H1 (cell line): Measurements from ENCODE around the gene CUTA. TPM values are rescaled to one million over a fixed set of nuclear protein-coding genes. Genes with fewer than 3 reads are reported as not detected.

Source experiments
- CTCF ChIA-PET: fragments of 300-600 bp; sonication (Branson Sonifier 250); formaldehyde crosslinking; loops from one replicate; lab custom pipeline; 2021; ENCODE audit not compliant: partially characterized antibody; lab: Charles Lee
- POLR2A ChIA-PET: fragments of 300-600 bp; sonication (Branson Sonifier 250); formaldehyde crosslinking; loops from one replicate; lab custom pipeline; 2021; ENCODE audit warnings: inconsistent platforms; ENCODE audit not compliant: partially characterized antibody; lab: Charles Lee
- DNase-seq, 2 experiments: peaks; one replicate each; pipeline versions ENCODE4 v3.0.0 to v3.0.0-alpha.2; 2010 to 2022; ENCODE audit warnings: low spot score in 2 of 2, low read depth in 1 of 2, mixed read lengths in 1 of 2
- FAIRE-seq: peaks from 2 replicates; lab custom pipeline; 2011; peaks lifted over from hg19 to GRCh38; lab: Jason Lieb, UNC
- H2AFZ ChIP-seq: 2 replicates; pipeline ENCODE4 v1.8.1; 2012; ENCODE audit warnings: low read length, inconsistent platforms
- H2AK5ac ChIP-seq: 2 replicates; pipeline ENCODE4 v1.6.1; 2013; ENCODE audit warnings: low read depth, low read length
- H2BK120ac ChIP-seq: replicated peaks from 2 replicates; pipeline ENCODE3; 2013; ENCODE audit warnings: low read depth, low read length, inconsistent platforms
- H2BK12ac ChIP-seq: 2 replicates; pipeline ENCODE4 v1.6.1; 2013; ENCODE audit warnings: low read depth, low read length
- H2BK15ac ChIP-seq: 2 replicates; pipeline ENCODE4 v1.6.1; 2013; ENCODE audit warnings: low read length
- H2BK20ac ChIP-seq: 2 replicates; pipeline ENCODE4 v1.6.1; 2013; ENCODE audit warnings: low read length
- H2BK5ac ChIP-seq: 2 replicates; pipeline ENCODE4 v1.6.1; 2013; ENCODE audit warnings: low read depth, low read length
- H3K14ac ChIP-seq: 2 replicates; pipeline ENCODE4 v1.6.1; 2013; ENCODE audit warnings: inconsistent platforms; ENCODE audit not compliant: insufficient read length
- H3K18ac ChIP-seq: 2 replicates; pipeline ENCODE4 v1.6.1; 2013; ENCODE audit warnings: low read length; ENCODE audit errors: extremely low read depth
- H3K23ac ChIP-seq: 2 replicates; pipeline ENCODE4 v1.6.1; 2013; ENCODE audit warnings: inconsistent platforms; ENCODE audit not compliant: insufficient read length
- H3K23me2 ChIP-seq: 2 replicates; pipeline ENCODE4 v1.6.1; 2013; ENCODE audit warnings: low read depth, low read length
- H3K27ac ChIP-seq: 2 replicates; pipeline ENCODE4 v1.6.1; 2011; ENCODE audit warnings: low read depth, low read length, inconsistent platforms
- H3K27me3 ChIP-seq, 4 experiments: replicated peaks in 1 of 4; 1 replicate in 1 of 4; 2 replicates in 3 of 4; pipeline versions ENCODE4 v1.6.1 to v1.8.1; 2011 to 2013; ENCODE audit warnings: low read length in 3 of 4, mild to moderate bottlenecking in 3 of 4, inconsistent platforms in 2 of 4, mixed read lengths in 2 of 4, moderate library complexity in 1 of 4; ENCODE audit not compliant: control insufficient read depth in 3 of 4, insufficient read depth in 3 of 4; ENCODE audit errors: extremely low read depth in 1 of 4
- H3K36me3 ChIP-seq, 4 experiments: 2 replicates each; pipeline versions ENCODE4 v1.6.1 to v1.8.1; 2011 to 2013; ENCODE audit warnings: mild to moderate bottlenecking in 4 of 4, low read length in 3 of 4, moderate library complexity in 2 of 4, control low read depth in 1 of 4, inconsistent platforms in 1 of 4; ENCODE audit not compliant: insufficient read depth in 4 of 4, control insufficient read depth in 2 of 4
- H3K4ac ChIP-seq: replicated peaks from 2 replicates; pipeline ENCODE3; 2013; ENCODE audit warnings: low read length, low read depth, mixed read lengths, inconsistent platforms; ENCODE audit not compliant: insufficient read length
- H3K4me1 ChIP-seq, 4 experiments: replicated peaks in 1 of 4; 1 replicate in 1 of 4; 2 replicates in 3 of 4; pipeline versions ENCODE4 v1.6.1 to v1.8.1; 2011 to 2013; ENCODE audit warnings: low read length in 3 of 4, inconsistent platforms in 2 of 4, mixed read lengths in 1 of 4; ENCODE audit not compliant: insufficient read depth in 4 of 4, control insufficient read depth in 3 of 4
- H3K4me2 ChIP-seq, 2 experiments: 2 replicates each; pipeline versions ENCODE4 v1.6.1 to v1.8.1; 2011 to 2013; ENCODE audit warnings: low read depth in 2 of 2, low read length in 2 of 2, control low read depth in 1 of 2, inconsistent platforms in 1 of 2, mild to moderate bottlenecking in 1 of 2; ENCODE audit not compliant: insufficient read depth in 1 of 2
- H3K4me3 ChIP-seq, 4 experiments: fragments of 200-600, 300-600 bp in 1 of 4; sonication (generic), shearing (Covaris generic), sonication (Bioruptor Twin) in 1 of 4; 2 replicates each; pipeline versions ENCODE4 v1.5.1 to v1.8.1; 2011 to 2016; ENCODE audit warnings: low read length in 4 of 4, low read depth in 3 of 4, control low read depth in 2 of 4, inconsistent platforms in 2 of 4, mild to moderate bottlenecking in 2 of 4, mixed read lengths in 1 of 4, moderate library complexity in 1 of 4; ENCODE audit not compliant: insufficient read depth in 2 of 4; ENCODE audit errors: extremely low read depth in 1 of 4
- H3K56ac ChIP-seq: replicated peaks from 2 replicates; pipeline ENCODE3; 2013; ENCODE audit warnings: low read depth, mild to moderate bottlenecking, mixed read lengths, low read length, inconsistent platforms; ENCODE audit not compliant: insufficient read length
- H3K79me1 ChIP-seq: 2 replicates; pipeline ENCODE4 v1.6.1; 2013; ENCODE audit warnings: low read depth, low read length, control low read depth
- H3K79me2 ChIP-seq, 2 experiments: 2 replicates each; pipeline versions ENCODE4 v1.6.1 to v1.8.1; 2012 to 2013; ENCODE audit warnings: low read length in 2 of 2, mild to moderate bottlenecking in 2 of 2, inconsistent platforms in 1 of 2; ENCODE audit not compliant: insufficient read depth in 2 of 2, control insufficient read depth in 1 of 2
- H3K9ac ChIP-seq, 4 experiments: replicated peaks in 1 of 4; 1 replicate in 1 of 4; 2 replicates in 3 of 4; pipeline versions ENCODE4 v1.6.1 to v1.8.1; 2011 to 2013; ENCODE audit warnings: low read depth in 3 of 4, low read length in 3 of 4, control low read depth in 2 of 4, mild to moderate bottlenecking in 2 of 4, moderate library complexity in 2 of 4, inconsistent platforms in 1 of 4; ENCODE audit errors: extremely low read depth in 1 of 4
- H3K9me3 ChIP-seq, 2 experiments: 2 replicates each; pipeline versions ENCODE4 v1.6.1 to v1.8.1; 2012 to 2013; ENCODE audit warnings: mild to moderate bottlenecking in 2 of 2, moderate library complexity in 2 of 2, control low read depth in 1 of 2, inconsistent platforms in 1 of 2, low read depth in 1 of 2, low read length in 1 of 2, mixed read lengths in 1 of 2; ENCODE audit not compliant: insufficient read depth in 2 of 2
- H4K20me1 ChIP-seq, 2 experiments: replicated peaks in 1 of 2; 2 replicates each; pipeline versions ENCODE3 to v1.8.1; 2011 to 2013; ENCODE audit warnings: inconsistent platforms in 2 of 2, low read length in 2 of 2, mild to moderate bottlenecking in 1 of 2; ENCODE audit not compliant: insufficient read depth in 2 of 2, control insufficient read depth in 1 of 2
- H4K5ac ChIP-seq: 2 replicates; pipeline ENCODE4 v1.6.1; 2013; ENCODE audit warnings: low read length, low read depth, mixed read lengths, inconsistent platforms; ENCODE audit not compliant: insufficient read length
- H4K8ac ChIP-seq: 2 replicates; pipeline ENCODE4 v1.8.0; 2013; ENCODE audit warnings: mild to moderate bottlenecking, moderate library complexity, low read length, inconsistent platforms; ENCODE audit not compliant: insufficient read depth; ENCODE audit errors: extremely low read depth
- H4K91ac ChIP-seq: replicated peaks from 2 replicates; pipeline ENCODE3; 2013; ENCODE audit warnings: low read length, mixed read lengths, inconsistent platforms; ENCODE audit not compliant: insufficient read length
- ATF2 ChIP-seq: IDR thresholded peaks from 2 replicates; pipeline ENCODE4 v1.6.1; 2012; ENCODE audit warnings: low read length, inconsistent platforms
- BRCA1 ChIP-seq: IDR thresholded peaks from 2 replicates; pipeline ENCODE4 v1.6.1; 2012; ENCODE audit warnings: low read depth, low read length, improper control_type of control experiment
- CTCF ChIP-seq, 3 experiments: IDR thresholded peaks; 1 replicate in 2 of 3; 2 replicates in 1 of 3; pipeline versions ENCODE4 v1.5.1 to v1.6.1; 2011; ENCODE audit warnings: low read length in 3 of 3, mild to moderate bottlenecking in 3 of 3, inconsistent platforms in 2 of 3, low read depth in 1 of 3, moderate library complexity in 1 of 3; ENCODE audit not compliant: insufficient read depth in 1 of 3; ENCODE audit errors: control extremely low read depth in 1 of 3
- FOSL1 ChIP-seq: IDR thresholded peaks from 2 replicates; pipeline ENCODE4 v1.6.1; 2011; ENCODE audit warnings: mild to moderate bottlenecking, low read depth, low read length, moderate library complexity; ENCODE audit not compliant: insufficient read depth
- KDM4A ChIP-seq: IDR thresholded peaks from one replicate; pipeline ENCODE4 v1.7.1; 2012; ENCODE audit warnings: low read depth, mild to moderate bottlenecking, moderate library complexity, low read length, inconsistent platforms; ENCODE audit not compliant: severe bottlenecking
- POLR2AphosphoS5 ChIP-seq: IDR thresholded peaks from 2 replicates; pipeline ENCODE4 v1.6.1; 2011; ENCODE audit warnings: low read depth, low read length
- SP1 ChIP-seq: IDR thresholded peaks from 2 replicates; pipeline ENCODE4 v1.6.1; 2011; ENCODE audit warnings: low read depth, low read length
- WGBS, 2 experiments: shearing (Covaris generic) in 1 of 2; methylation state at CpG; one replicate each; pipeline versions ENCODE4 v1.1.6 to v1.1.7; 2013 to 2015; ENCODE audit warnings: low lambda C conversion rate in 2 of 2, mixed read lengths in 2 of 2, inconsistent platforms in 1 of 2, low coverage in 1 of 2, missing lambda C conversion rate in 1 of 2; ENCODE audit not compliant: insufficient replicate concordance in 2 of 2, insufficient coverage in 1 of 2, insufficient read length in 1 of 2; ENCODE audit errors: extremely low coverage in 1 of 2, missing lambda C conversion rate in 1 of 2; 5-methylcytosine and 5-hydroxymethylcytosine counted together
- polyA plus RNA-seq, 7 experiments: library from polyadenylated mRNA; depleted of rRNA in 3 of 7; stranded (reverse) in 5 of 7; unstranded in 2 of 7; fragments of >200 nt in 5 of 7; fragments of 200-250 nt in 2 of 7; gene quantifications; 1 replicate in 5 of 7; 2 replicates in 1 of 7; 4 replicates in 1 of 7; pipeline versions ENCODE4 v1.2.1 to v1.2.3, GENCODE V29; 2011 to 2013; ENCODE audit warnings: missing spikeins in 2 of 7, mixed read lengths in 2 of 7
- total RNA-seq: library from RNA; stranded (reverse); fragmentation: NEBNext Ultra II Directional; extraction: Animal tissue kit (Norgen Biotek cat#: 25700); gene quantifications from 2 replicates; pipeline ENCODE4 v1.2.1, GENCODE V29; 2021

Gene CUTA
- total and polyA plus RNA-seq, 2 of the 8 experiments (the other 6 are each of a cell fraction or from before 2014, with no cell fraction given), result 297 to 460 TPM

GRCh38 chr6:33373960-33374910 is 43.7 kb downstream of the CUTA start:
- no peak overlapping the region for H3K4me3 ChIP-seq
- no peaks in the 10 kb centered on the region for H3K79me2 ChIP-seq
- FAIRE-seq (no peak), DNase-seq (no peak)
- H2BK12ac ChIP-seq, result no peak overlapping the region
- H3K23me2 ChIP-seq, result no peaks in the 10 kb centered on the region
- H3K14ac ChIP-seq, result no peak overlapping the region
- H4K20me1 ChIP-seq, result no peaks in the 10 kb centered on the region
- no peak overlapping the region for H2BK5ac ChIP-seq
- H3K79me1 ChIP-seq, result no peaks in the 10 kb centered on the region
- H3K27me3 ChIP-seq, result no peaks in the 10 kb centered on the region
- H3K56ac ChIP-seq, result no peak overlapping the region
- H3K4me2 ChIP-seq, result no peak overlapping the region
- H3K9ac ChIP-seq, result no peak overlapping the region
- no peak overlapping the region for H2AFZ ChIP-seq
- no peak overlapping the region for H3K27ac ChIP-seq
- no peak overlapping the region for H3K4ac ChIP-seq
- POLR2A ChIA-PET, result interaction anchor here (0.6 to 1.1 kb wide), 5 partner anchors 9 to 1603 kb away, joined by 3 read pairs; no protein-coding TSS in a partner anchor
- no peak overlapping the region for H2BK15ac ChIP-seq
- no peak overlapping the region for H2BK120ac ChIP-seq
- no peak overlapping the region for H4K8ac ChIP-seq
- WGBS, 2 experiments, result 87% methylated on average over 8 of the region's 8 CpGs; no CpG with 5 or more reads in 1 of the 2 experiments
- H3K18ac ChIP-seq, result no peak overlapping the region
- no peak overlapping the region for H4K91ac ChIP-seq
- no peak overlapping the region for H4K5ac ChIP-seq
- H3K36me3 ChIP-seq, result no peaks in the 10 kb centered on the region
- H3K4me1 ChIP-seq, result peaks cover 1 to 11% (median 8%) of the 10 kb centered on the region in 4 experiments; a peak in 6 of 7 replicates
- H2AK5ac ChIP-seq, result no peak overlapping the region
- no peaks in the 10 kb centered on the region for H3K9me3 ChIP-seq
- CTCF ChIA-PET, result interaction anchor here (0.5 to 2.4 kb wide), 10 partner anchors 9 to 233 kb away, joined by 3 to 14 read pairs (median 4); partner anchors contain the start of gene SYNGAP1
- H3K23ac ChIP-seq, result no peak overlapping the region
- H2BK20ac ChIP-seq, result no peak overlapping the region
- TF ChIP-seq KDM4A (no peak), SP1 (no peak), BRCA1 (no peak), CTCF (IDR thresholded peaks at IDR 0.05; ENCODE audit: control extremely low read depth in 1 of 3, insufficient read depth in 1 of 3, low read depth in 1 of 3, low read length in 3 of 3) (no peak), FOSL1 (no peak), POLR2AphosphoS5 (no peak), ATF2 (no peak)
